HTERT RPE-1 (cell line): ENCODE measurements around the gene AGER.
"Not testable (repeated sequence)": the region's sequence is repeated elsewhere in the genome, so short reads cannot be mapped to it uniquely, and the experiment has no call there.

Experiments
- in situ Hi-C: fragments of 300-500 bp; cut with MboI; formaldehyde crosslinking; loops from 4 replicates; pipeline ENCODE4 v1.14.3; 2020; ENCODE audit warnings: low sequenced_read_pairs

AGER gene

GRCh38 chr6:32200711-32201475, 16.8 kb upstream of the AGER start:
- in situ Hi-C loops: no loop called here

GRCh38 chr6:32198866-32199265, 14.8 kb upstream of the AGER start:
- in situ Hi-C loops: no loop called here

- in situ Hi-C loops: no loop called here
Measured at GRCh38 chr6:32198345-32198696, 14.3 kb upstream of the AGER start.

- in situ Hi-C loops: no loop called here
Measured at GRCh38 chr6:32196682-32197616, 12.9 kb upstream of the AGER start.

- in situ Hi-C loops: no loop called here
Measured at GRCh38 chr6:32195902-32196681, 12.0 kb upstream of the AGER start.

GRCh38 chr6:32195652-32195901, 11.5 kb upstream of the AGER start:
- in situ Hi-C loops: no loop called here

GRCh38 chr6:32194825-32195651, 11.0 kb upstream of the AGER start:
- in situ Hi-C loops: no loop called here

- in situ Hi-C loops: no loop called here
Measured at GRCh38 chr6:32194388-32194787, 10.3 kb upstream of the AGER start.

GRCh38 chr6:32193096-32193495, 9.0 kb upstream of the AGER start:
- in situ Hi-C loops: not testable (repeated sequence)

GRCh38 chr6:32192608-32193039, 8.6 kb upstream of the AGER start, which contains the start of gene GPSM3:
Gene GPSM3, minus strand, starts transcription at chr6:32192643. Its CDS starts 130 bp downstream, at chr6:32192513.
- in situ Hi-C loops: no loop called here

GRCh38 chr6:32191696-32192607, 7.9 kb upstream of the AGER start:
- in situ Hi-C loops: no loop called here

- in situ Hi-C loops: no loop called here
Measured at GRCh38 chr6:32190911-32191677, 7.0 kb upstream of the AGER start.

- in situ Hi-C loops: no loop called here
Measured at GRCh38 chr6:32190054-32190851, 6.2 kb upstream of the AGER start, which contains the start of gene PBX2. Gene PBX2, minus strand, starts transcription at chr6:32190202. Its CDS starts 287 bp downstream, at chr6:32189915.

GRCh38 chr6:32189742-32190053, 5.6 kb upstream of the AGER start:
- in situ Hi-C loops: no loop called here

- in situ Hi-C loops: no loop called here
Measured at GRCh38 chr6:32189069-32189741, 5.2 kb upstream of the AGER start.

- in situ Hi-C loops: no loop called here
Measured at GRCh38 chr6:32188381-32189068, 4.5 kb upstream of the AGER start.
